ENCODE measurements around the gene CEP170B. TPM values are rescaled to one million over a fixed set of nuclear protein-coding genes. Genes with fewer than 3 reads are reported as not detected.

Gene CEP170B
- total and polyA plus RNA-seq, 9 of the 15 experiments (the other 6 are each of a cell fraction or from before 2014, with no cell fraction given) = 0.01 to 10.2 (median 2.2) TPM

DNA sequence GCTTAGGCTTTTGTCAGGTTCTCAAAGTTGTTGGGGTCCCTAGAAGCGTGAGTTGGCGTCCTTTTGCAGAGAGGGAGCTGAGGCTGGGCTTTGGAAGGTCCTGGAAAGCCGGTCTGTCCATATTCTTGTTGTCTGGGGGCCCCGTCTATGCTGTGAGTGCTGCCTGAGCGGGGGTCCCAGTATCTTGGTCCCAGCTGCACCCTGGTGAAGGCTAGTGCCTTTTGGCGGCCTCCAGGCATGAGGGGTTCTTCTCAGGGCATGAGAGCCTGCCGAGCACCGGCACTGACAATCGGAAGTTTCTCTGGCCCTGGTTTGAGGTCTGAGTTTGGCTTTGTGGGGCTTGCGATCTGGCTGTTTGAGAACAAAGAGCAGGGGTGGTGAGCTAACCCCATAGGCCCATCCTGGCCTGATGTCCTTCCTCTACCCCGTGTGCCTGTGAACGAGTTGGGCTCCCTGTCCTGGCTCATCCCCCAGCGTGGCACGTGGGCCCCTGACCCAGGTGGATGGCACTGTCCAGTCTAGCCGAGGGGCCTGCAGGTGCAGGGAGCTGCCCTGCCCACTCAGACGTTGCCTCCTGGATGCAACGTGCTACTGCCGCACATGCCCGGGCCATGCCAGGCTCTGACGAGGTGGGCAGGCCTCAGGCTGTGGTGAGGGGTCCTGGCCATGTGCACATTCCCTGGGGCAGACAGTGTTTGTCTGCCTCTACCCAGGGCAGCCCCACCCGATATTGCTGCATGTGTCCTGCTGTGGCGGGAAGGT, 3.9 kb downstream of the CEP170B start:
- no peak for DNase-seq (ENCODE audit: extremely low read depth in 1 of 4, low spot score in 3 of 4)
- no TSS peak for BruUV-seq (replicated peaks)
- H2AFZ ChIP-seq (ENCODE audit: low read depth, low read length) = no peak overlapping the region
- 0 out of 4 replicates have a peak overlapping the region, but pooled peaks of 1 of the 2 experiments have one; percentile 26 for H3K9ac ChIP-seq (ENCODE audit: insufficient read depth in 1 of 2, low read depth in 2 of 2, low read length in 2 of 2)
- H3K9me1 ChIP-seq (ENCODE audit: control insufficient read depth, insufficient read depth, low read length) = peaks cover 3% of the 10 kb centered on the region
- H3K4me2 ChIP-seq (ENCODE audit: insufficient read depth, low read length) = no peak overlapping the region
- no peak overlapping the region for H3K27ac ChIP-seq (ENCODE audit: extremely low read depth, low read depth, low read length)
- WGBS (ENCODE audit: insufficient coverage, low coverage, missing lambda C conversion rate) = 80% methylated on average over 16 of the region's 22 CpGs
- POLR2A ChIA-PET = no interaction called here
- no peaks in the 10 kb centered on the region for H3K36me3 ChIP-seq (ENCODE audit: control insufficient read depth, insufficient read depth, low read length)
- 0 out of 2 replicates have a peak, but pooled peaks cover 9% of the 10 kb centered on the region for H4K20me1 ChIP-seq (replicated peaks; ENCODE audit: control insufficient read depth, insufficient read depth, low read length)
- ATAC-seq = no peak
- no peak for FAIRE-seq
- peaks cover 17% of the 10 kb centered on the region for H3K79me2 ChIP-seq (ENCODE audit: control insufficient read depth, insufficient read depth, low read length)
- H3K4me3 ChIP-seq = no peak overlapping the region
- intact Hi-C loops (cut with micrococcal nuclease) (no loop called here), in situ Hi-C loops (cut with MboI) (no loop called here)
- no peaks in the 10 kb centered on the region for H3K27me3 ChIP-seq (ENCODE audit: control insufficient read depth in 2 of 2, insufficient read depth in 2 of 2, low read length in 2 of 2)
- H3K9me3 ChIP-seq (replicated peaks; ENCODE audit: control insufficient read depth, insufficient read depth, low read depth, low read length) = no peaks in the 10 kb centered on the region
- CTCF ChIA-PET (ENCODE audit: low intra/inter-chr PET ratio) = no interaction called here
- H3K4me1 ChIP-seq (replicated peaks in 1 of 2; ENCODE audit: control insufficient read depth in 2 of 2, insufficient read depth in 2 of 2, low read length in 2 of 2) = peaks cover 0 to 80% of the 10 kb centered on the region in 2 experiments; a peak in 3 of 5 replicates
- TF ChIP-seq, protein P1, sequence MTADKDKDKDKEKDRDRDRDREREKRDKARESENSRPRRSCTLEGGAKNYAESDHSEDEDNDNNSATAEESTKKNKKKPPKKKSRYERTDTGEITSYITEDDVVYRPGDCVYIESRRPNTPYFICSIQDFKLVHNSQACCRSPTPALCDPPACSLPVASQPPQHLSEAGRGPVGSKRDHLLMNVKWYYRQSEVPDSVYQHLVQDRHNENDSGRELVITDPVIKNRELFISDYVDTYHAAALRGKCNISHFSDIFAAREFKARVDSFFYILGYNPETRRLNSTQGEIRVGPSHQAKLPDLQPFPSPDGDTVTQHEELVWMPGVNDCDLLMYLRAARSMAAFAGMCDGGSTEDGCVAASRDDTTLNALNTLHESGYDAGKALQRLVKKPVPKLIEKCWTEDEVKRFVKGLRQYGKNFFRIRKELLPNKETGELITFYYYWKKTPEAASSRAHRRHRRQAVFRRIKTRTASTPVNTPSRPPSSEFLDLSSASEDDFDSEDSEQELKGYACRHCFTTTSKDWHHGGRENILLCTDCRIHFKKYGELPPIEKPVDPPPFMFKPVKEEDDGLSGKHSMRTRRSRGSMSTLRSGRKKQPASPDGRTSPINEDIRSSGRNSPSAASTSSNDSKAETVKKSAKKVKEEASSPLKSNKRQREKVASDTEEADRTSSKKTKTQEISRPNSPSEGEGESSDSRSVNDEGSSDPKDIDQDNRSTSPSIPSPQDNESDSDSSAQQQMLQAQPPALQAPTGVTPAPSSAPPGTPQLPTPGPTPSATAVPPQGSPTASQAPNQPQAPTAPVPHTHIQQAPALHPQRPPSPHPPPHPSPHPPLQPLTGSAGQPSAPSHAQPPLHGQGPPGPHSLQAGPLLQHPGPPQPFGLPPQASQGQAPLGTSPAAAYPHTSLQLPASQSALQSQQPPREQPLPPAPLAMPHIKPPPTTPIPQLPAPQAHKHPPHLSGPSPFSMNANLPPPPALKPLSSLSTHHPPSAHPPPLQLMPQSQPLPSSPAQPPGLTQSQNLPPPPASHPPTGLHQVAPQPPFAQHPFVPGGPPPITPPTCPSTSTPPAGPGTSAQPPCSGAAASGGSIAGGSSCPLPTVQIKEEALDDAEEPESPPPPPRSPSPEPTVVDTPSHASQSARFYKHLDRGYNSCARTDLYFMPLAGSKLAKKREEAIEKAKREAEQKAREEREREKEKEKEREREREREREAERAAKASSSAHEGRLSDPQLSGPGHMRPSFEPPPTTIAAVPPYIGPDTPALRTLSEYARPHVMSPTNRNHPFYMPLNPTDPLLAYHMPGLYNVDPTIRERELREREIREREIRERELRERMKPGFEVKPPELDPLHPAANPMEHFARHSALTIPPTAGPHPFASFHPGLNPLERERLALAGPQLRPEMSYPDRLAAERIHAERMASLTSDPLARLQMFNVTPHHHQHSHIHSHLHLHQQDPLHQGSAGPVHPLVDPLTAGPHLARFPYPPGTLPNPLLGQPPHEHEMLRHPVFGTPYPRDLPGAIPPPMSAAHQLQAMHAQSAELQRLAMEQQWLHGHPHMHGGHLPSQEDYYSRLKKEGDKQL (CRISPR knock-in tag; IDR thresholded peaks at IDR 0.05; ENCODE audit: borderline replicate concordance) = no peak
- TF ChIP-seq HSF4 (CRISPR knock-in tag; IDR thresholded peaks at IDR 0.05; ENCODE audit: borderline replicate concordance) (no peak), ZBTB1 (CRISPR knock-in tag; IDR thresholded peaks at IDR 0.05; ENCODE audit: borderline replicate concordance, low read depth) (no peak), ZC3H8 (IDR thresholded peaks at IDR 0.05) (no peak), NUFIP1 (IDR thresholded peaks at IDR 0.05; ENCODE audit: partially characterized antibody) (no peak), ELF2 (CRISPR knock-in tag; IDR thresholded peaks at IDR 0.05) (no peak), HNRNPK (IDR thresholded peaks at IDR 0.05; ENCODE audit: low read depth, low read length, poor library complexity, severe bottlenecking) (no peak), ZNF785 (CRISPR knock-in tag; IDR thresholded peaks at IDR 0.05) (no peak), MEF2D (tag; conservative IDR thresholded peaks at IDR 0.05; ENCODE audit: low read depth) (no peak)
- TF ChIP-seq, protein P2, sequence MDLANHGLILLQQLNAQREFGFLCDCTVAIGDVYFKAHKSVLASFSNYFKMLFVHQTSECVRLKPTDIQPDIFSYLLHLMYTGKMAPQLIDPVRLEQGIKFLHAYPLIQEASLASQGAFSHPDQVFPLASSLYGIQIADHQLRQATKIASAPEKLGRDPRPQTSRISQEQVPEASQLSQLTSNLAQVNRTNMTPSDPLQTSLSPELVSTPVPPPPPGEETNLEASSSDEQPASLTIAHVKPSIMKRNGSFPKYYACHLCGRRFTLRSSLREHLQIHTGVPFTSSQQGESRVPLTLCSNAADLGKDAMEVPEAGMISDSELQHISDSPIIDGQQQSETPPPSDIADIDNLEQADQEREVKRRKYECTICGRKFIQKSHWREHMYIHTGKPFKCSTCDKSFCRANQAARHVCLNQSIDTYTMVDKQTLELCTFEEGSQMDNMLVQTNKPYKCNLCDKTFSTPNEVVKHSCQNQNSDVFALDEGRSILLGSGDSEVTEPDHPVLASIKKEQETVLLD (IDR thresholded peaks at IDR 0.05) = no peak

Data from K562 (cell line).